GM12892 (cell line): Measurements from ENCODE around the gene TMEM170A.
"Not testable (repeated sequence)": the region's sequence is repeated elsewhere in the genome, so short reads cannot be mapped to it uniquely, and the experiment has no call there.

Experiments
- DNase-seq: peaks from one replicate; pipeline ENCODE4 v3.0.0; 2011; ENCODE audit not compliant: insufficient read length
- FAIRE-seq: peaks from 2 replicates; lab custom pipeline; 2011; peaks lifted over from hg19 to GRCh38; lab: Jason Lieb, UNC
- POLR2A ChIP-seq: IDR thresholded peaks from 2 replicates; pipeline ENCODE4 v1.6.1; 2011; ENCODE audit warnings: low read depth, low read length, control low read depth
- POLR2AphosphoS5 ChIP-seq: IDR thresholded peaks from 2 replicates; pipeline ENCODE4 v1.6.1; 2011; ENCODE audit warnings: low read depth, low read length, control low read depth
- TAF1 ChIP-seq: IDR thresholded peaks from 2 replicates; pipeline ENCODE4 v1.6.1; 2011; ENCODE audit warnings: low read depth, mild to moderate bottlenecking, control low read depth, low read length, borderline replicate concordance

TMEM170A gene

DNA sequence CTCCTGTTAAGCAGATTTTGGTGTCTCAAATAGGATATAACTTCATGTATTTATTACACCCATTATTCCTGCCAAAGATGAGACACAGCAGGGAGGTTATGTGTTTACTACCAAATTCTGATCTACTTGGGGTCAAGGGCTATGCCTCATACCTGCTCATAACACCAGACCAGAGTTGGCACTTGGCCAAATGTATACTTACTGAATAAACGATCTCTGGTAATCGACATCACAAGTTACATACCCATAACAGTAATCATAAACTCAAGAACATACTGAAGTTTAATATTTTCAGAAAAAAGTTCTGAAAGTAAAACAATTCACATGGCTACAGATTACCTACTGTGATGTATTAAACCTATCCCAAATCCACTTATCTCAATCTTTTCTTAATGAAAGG is 2.9 kb downstream of the TMEM170A start:
- TF ChIP-seq POLR2A, result no peak
- TF ChIP-seq POLR2AphosphoS5, result no peak
- no peak for TF ChIP-seq TAF1
- DNase-seq, result no peak
- FAIRE-seq, result no peak

DNA sequence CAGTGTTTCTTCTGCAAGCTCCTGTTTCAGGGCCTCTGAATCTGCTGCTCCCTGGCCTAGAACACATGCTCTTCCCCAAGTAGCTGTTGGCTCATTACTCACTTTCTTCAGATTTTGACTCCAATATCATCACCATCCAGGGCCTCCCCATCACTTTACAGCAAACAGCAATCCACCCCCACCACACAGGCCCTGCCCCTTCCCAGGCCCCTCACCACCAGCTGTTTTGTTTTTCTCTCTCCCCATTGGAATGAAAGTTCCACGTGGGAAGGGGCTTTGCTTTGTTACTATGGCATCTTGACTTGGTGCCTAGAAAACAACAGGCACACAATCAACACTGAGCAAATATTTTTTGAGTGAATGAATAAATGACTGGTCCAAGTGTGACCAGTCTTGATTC is 4.0 kb downstream of the TMEM170A start:
- DNase-seq, result no peak
- no peak for FAIRE-seq
- TF ChIP-seq POLR2A (no peak), TAF1 (no peak), POLR2AphosphoS5 (no peak)

DNA sequence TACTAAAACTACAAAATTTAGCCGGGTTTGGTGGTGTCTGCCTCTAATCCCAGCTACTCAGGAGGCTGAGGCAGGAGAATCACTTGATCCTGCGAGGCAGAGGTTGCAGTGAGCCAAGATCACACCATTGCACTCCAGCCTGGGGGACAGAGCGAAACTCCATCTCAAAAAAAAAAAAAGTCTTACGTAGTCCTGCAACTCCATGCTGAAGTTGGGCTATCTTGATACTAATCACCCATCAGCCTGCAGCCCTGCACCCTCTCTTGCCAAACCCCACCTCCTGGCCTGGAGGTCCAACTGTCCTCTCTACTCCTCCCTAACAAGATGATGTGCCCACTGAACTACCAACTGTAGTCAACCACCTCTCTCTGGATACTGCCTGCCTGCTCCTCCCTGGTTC is 4.8 kb downstream of the TMEM170A start:
- DNase-seq (no peak), FAIRE-seq (no peak)

GRCh38 chr16:75458439-75458838 is 6.0 kb downstream of the TMEM170A start:
- no peak for DNase-seq
- no peak for FAIRE-seq
- TF ChIP-seq POLR2A, result no peak
- no peak for TF ChIP-seq TAF1
- TF ChIP-seq POLR2AphosphoS5, result no peak

More for the DNA sequence above, 4.8 kb downstream of the TMEM170A start:
- no peak for TF ChIP-seq POLR2AphosphoS5
- TF ChIP-seq TAF1, result no peak

DNA sequence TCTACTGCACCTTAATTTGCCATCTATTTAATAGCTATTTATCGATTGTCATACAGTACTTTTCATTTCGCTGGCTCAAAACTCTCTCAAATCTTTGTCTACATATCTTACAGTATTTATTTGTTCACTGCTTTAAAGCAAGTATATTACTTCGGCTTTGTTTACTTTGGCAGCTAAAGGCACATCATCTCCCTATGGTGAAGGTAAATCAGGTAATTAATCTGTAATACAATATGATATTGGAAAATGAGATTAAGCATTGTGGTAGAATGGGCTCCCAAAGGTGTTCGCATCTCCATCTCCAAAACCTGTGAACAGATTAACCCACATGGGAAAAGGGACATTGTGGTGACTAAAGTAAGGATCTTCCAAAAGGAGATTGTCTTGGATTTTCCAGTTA is 6.5 kb downstream of the TMEM170A start:
- no peak for TF ChIP-seq TAF1
- TF ChIP-seq POLR2A, result no peak
- no peak for TF ChIP-seq POLR2AphosphoS5
- FAIRE-seq (no peak), DNase-seq (no peak)

- TF ChIP-seq POLR2AphosphoS5 (no peak), TAF1 (no peak), POLR2A (no peak)
- DNase-seq (no peak), FAIRE-seq (no peak)
Measured at GRCh38 chr16:75457485-75458021, 6.9 kb downstream of the TMEM170A start.

DNA sequence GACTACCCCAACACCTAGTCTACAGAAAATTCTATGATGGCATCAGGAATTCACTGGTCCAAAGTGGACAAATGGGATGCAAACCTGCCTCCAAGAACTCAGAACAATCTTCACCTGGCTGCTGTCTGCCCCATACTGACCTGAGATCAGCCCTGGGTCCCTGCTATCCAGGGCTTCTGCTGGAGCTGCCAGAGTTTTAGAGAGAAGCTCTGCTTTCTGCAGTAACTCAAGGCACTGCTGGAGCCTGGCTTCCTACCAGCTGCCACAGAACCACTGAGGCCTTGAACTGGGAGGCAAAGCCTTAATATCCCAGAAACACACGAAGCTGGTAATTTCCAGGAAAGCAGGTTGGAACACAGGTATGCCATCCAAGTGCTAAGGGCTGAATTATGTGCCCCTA is 7.5 kb downstream of the TMEM170A start:
- TF ChIP-seq POLR2A (no peak), POLR2AphosphoS5 (no peak), TAF1 (no peak)

GRCh38 chr16:75456486-75456885 is 8.0 kb downstream of the TMEM170A start:
- not testable (repeated sequence) for DNase-seq, FAIRE-seq

More for the DNA sequence above, 7.5 kb downstream of the TMEM170A start:
- DNase-seq, result no peak
- FAIRE-seq, result no peak

DNA sequence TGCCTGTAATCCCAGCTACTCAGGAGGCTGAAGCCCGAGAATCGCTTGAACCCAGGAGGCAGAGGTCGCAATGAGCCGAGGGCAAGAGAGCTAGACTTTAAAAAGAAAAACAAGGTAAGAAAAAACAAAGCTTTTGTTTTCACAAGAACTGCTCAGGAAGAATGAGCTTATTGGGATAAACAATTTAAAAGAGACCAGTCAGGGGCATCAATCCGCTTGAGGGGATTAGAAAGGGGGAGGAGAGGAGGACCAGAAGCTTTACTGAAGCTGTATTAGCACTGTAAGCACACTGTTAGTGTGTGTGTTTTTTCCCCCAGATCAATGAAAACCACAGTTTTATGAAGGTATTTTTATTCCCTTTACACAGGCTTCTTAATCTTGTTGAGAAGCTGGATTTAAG is 8.8 kb downstream of the TMEM170A start:
- FAIRE-seq, result no peak
- no peak for DNase-seq
- no peak for TF ChIP-seq POLR2AphosphoS5
- no peak for TF ChIP-seq POLR2A
- no peak for TF ChIP-seq TAF1

DNA sequence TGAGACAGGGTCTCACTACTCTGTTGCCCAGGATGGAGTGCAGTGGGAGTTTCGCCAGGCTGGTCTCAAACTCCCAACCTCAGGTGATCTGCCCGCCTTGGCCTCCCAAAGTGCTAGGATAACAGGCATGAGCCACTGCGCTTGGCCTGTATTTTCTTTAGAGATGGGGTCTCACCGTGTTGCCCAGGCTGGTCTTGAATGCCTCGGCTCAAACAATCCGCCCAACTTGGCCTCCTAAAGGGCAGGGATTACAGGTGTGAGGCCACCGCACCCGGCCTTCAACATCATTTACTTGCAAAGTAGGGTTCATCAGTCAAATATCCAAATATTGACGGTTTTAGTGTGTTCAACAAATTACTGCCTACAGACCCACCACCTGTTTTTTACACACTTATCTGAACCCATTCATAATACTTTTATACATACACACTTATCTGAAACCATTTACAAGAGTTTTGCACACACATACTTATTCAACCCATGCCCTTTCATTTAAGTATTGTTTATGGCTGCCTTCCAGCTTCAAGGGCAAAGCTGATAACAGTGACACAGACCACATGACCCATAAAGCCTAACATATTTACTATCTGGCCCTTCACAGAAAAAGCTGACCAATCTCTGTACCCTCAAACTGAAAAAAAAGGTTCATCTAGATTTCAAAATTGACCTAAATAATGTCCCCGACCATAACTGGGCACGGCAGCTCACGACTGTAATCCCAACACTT is 11.9 kb downstream of the TMEM170A start:
- TF ChIP-seq POLR2AphosphoS5, result no peak
- no peak for TF ChIP-seq TAF1
- no peak for TF ChIP-seq POLR2A
- DNase-seq (no peak), FAIRE-seq (no peak)

GRCh38 chr16:75446416-75446815 is 18.1 kb downstream of the TMEM170A start:
- TF ChIP-seq POLR2A (no peak), TAF1 (no peak), POLR2AphosphoS5 (no peak)
- FAIRE-seq, result no peak
- DNase-seq, result no peak

DNA sequence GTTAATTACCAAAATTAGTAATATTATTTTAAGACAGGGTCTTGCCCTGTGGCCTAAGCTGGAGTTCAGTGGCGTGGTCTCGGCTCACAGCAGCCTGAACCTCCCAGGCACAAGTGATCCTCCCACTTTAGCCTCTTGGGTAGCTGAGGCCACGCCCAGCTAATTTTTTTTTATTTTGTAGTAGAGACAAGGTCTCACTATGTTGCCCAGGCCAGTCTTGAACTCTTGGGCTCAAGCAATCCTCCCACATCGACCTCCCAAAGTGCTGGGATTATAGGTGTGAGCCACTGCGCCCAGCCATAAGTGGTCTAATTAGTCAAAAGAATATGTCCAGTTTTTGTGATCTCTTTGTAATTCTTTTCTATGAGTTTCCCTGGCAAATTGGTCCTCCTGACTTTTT is 19.2 kb downstream of the TMEM170A start:
- TF ChIP-seq POLR2A (no peak), TAF1 (no peak), POLR2AphosphoS5 (no peak)
- DNase-seq, result no peak
- no peak for FAIRE-seq
